ENCODE results near the gene TRIM44.
"Not testable (repeated sequence)": the region's sequence is repeated elsewhere in the genome, so short reads cannot be mapped to it uniquely, and the experiment has no call there.

Gene TRIM44

DNA sequence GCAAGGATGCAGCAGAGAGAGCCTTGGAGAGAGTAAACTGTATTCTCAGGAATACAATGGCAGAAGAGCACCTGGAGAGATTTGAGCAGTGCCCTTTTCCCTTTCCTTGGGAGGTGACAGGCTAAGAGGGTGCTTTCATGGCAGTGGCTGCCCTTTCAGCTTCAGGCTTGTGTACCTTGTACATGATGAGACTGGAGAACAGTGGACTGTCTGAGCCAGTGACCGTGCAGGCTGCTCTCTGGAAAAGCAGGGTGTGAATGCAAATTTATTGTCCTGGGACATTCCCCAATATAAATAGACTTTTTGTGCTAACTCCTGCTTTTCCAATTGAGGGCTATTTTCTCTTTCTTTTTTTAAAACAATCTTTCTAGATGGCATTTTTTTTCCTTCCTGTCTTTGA lies 99.3 kb downstream of the TRIM44 start:
- H3K4me1 ChIP-seq (ENCODE audit: insufficient read depth, insufficient read length), result no peaks in the 10 kb centered on the region
- H3K27me3 ChIP-seq (ENCODE audit: insufficient read depth, insufficient read length), result no peaks in the 10 kb centered on the region
- peaks cover 2% of the 10 kb centered on the region for H3K36me3 ChIP-seq (ENCODE audit: insufficient read depth, insufficient read length, low read length)
- no peak for DNase-seq (ENCODE audit: low read depth, low spot score)
- TF ChIP-seq SUZ12 (IDR thresholded peaks at IDR 0.05; ENCODE audit: extremely low read depth, insufficient read depth, insufficient read length), result no peak
- TF ChIP-seq ZNF274 (IDR thresholded peaks at IDR 0.05; ENCODE audit: low read depth, low read length), result no peak
- no peak for TF ChIP-seq YY1 (IDR thresholded peaks at IDR 0.05; ENCODE audit: insufficient read depth, insufficient read length)
- H3K9ac ChIP-seq (ENCODE audit: insufficient read length, low read depth), result no peak overlapping the region
- no peak overlapping the region for H3K4me3 ChIP-seq (ENCODE audit: insufficient read length, low read depth)
- no peaks in the 10 kb centered on the region for H3K9me3 ChIP-seq (ENCODE audit: insufficient read depth, low read length)

DNA sequence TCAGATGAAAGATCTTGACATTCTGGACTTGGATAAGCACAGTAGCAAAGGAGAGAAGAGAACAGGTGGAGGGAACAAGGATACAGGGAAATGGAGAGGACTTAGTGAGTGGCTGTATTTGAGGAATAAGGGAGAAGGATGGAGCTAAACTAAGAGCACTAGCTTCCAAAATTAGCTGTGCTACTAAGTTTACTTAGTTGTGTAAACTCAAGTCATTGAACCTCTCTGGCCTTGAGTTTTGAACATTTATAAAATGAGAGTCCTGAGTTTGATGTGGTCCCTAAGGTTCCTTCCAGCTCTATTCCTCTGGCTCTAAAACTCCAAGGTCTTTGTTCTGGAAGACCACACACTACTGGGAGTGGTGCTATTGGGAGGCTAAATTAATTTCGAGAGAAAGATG lies 100.7 kb downstream of the TRIM44 start:
- H3K9ac ChIP-seq (ENCODE audit: insufficient read length, low read depth), result no peak overlapping the region
- H3K9me3 ChIP-seq (ENCODE audit: insufficient read depth, low read length), result no peaks in the 10 kb centered on the region
- no peaks in the 10 kb centered on the region for H3K4me1 ChIP-seq (ENCODE audit: insufficient read depth, insufficient read length)
- peaks cover 2% of the 10 kb centered on the region for H3K36me3 ChIP-seq (ENCODE audit: insufficient read depth, insufficient read length, low read length)
- no peaks in the 10 kb centered on the region for H3K27me3 ChIP-seq (ENCODE audit: insufficient read depth, insufficient read length)
- no peak overlapping the region for H3K4me3 ChIP-seq (ENCODE audit: insufficient read length, low read depth)
- TF ChIP-seq SUZ12 (IDR thresholded peaks at IDR 0.05; ENCODE audit: extremely low read depth, insufficient read depth, insufficient read length), result no peak
- no peak for TF ChIP-seq ZNF274 (IDR thresholded peaks at IDR 0.05; ENCODE audit: low read depth, low read length)
- TF ChIP-seq YY1 (IDR thresholded peaks at IDR 0.05; ENCODE audit: insufficient read depth, insufficient read length), result no peak
- DNase-seq (ENCODE audit: low read depth, low spot score), result no peak

DNA sequence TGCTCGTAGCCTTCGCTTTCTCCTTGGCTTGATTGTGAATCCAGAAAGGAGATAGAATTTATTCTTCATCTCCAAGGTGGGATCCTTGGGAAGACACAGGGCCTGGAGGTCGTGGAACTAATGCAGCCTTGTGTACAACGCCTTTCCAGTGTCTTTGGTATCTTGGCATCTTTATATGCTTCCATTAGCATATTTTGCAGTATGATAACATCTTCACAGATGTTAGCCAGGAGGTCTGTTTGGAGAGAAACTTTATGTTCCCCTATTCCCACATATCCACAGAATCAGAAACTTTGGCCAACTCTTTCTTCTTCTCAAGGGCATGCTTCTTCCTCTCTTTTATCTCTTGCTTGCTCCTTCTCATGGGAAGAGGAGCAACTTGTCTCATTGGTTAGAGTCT lies 101.2 kb downstream of the TRIM44 start:
- DNase-seq (ENCODE audit: low read depth, low spot score), result no peak
- Histone ChIP-seq H3K9me3 (ENCODE audit: insufficient read depth, low read length) (no peaks in the 10 kb centered on the region), H3K27me3 (ENCODE audit: insufficient read depth, insufficient read length) (no peaks in the 10 kb centered on the region), H3K4me1 (ENCODE audit: insufficient read depth, insufficient read length) (no peaks in the 10 kb centered on the region), H3K9ac (ENCODE audit: insufficient read length, low read depth) (no peak overlapping the region), H3K36me3 (ENCODE audit: insufficient read depth, insufficient read length, low read length) (peaks cover 2% of the 10 kb centered on the region), H3K4me3 (ENCODE audit: insufficient read length, low read depth) (no peak overlapping the region)
- TF ChIP-seq SUZ12 (IDR thresholded peaks at IDR 0.05; ENCODE audit: extremely low read depth, insufficient read depth, insufficient read length) (no peak), ZNF274 (IDR thresholded peaks at IDR 0.05; ENCODE audit: low read depth, low read length) (no peak), YY1 (IDR thresholded peaks at IDR 0.05; ENCODE audit: insufficient read depth, insufficient read length) (no peak)

DNA sequence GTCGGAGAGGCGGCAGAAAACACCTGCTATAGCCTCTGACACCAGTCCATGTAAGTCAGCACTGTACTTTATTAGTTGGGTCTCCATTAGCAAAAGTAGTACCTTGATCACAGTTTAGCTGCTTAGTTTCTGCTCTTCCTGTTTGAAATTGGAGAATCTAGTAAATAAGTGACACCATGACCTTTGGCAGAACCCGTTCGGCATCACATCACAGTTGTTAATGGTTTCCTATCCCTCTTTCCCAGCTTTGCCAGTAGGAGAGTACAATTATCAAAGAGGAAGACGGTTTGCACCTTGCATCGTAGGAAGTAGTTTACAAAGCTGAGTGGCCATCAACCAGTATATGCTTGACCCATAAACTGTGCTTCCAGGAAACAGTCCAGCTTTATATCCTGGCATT lies 101.8 kb downstream of the TRIM44 start:
- H3K36me3 ChIP-seq (ENCODE audit: insufficient read depth, insufficient read length, low read length), result peaks cover 2% of the 10 kb centered on the region
- TF ChIP-seq ZNF274 (IDR thresholded peaks at IDR 0.05; ENCODE audit: low read depth, low read length) (no peak), SUZ12 (IDR thresholded peaks at IDR 0.05; ENCODE audit: extremely low read depth, insufficient read depth, insufficient read length) (no peak), YY1 (IDR thresholded peaks at IDR 0.05; ENCODE audit: insufficient read depth, insufficient read length) (no peak)
- no peak for DNase-seq (ENCODE audit: low read depth, low spot score)

DNA sequence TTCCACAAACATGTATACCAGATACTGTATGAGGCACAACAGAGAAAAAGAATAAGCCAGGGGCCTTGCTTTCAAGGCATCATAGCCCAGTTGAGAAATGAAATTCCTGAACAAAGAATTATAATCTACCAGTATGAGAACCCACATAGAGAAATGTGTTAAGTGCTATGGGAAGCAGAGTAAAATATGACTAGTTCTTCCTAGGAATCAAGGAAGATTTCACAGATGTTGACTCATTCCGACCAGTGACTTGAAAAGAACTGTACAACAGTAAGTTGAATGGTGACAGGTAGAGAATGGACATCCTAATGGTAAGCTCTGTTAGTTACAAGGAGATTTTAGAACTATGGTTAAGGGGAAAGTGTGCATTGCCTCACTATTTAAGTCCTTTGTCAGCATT lies 102.6 kb downstream of the TRIM44 start:
- DNase-seq (ENCODE audit: low read depth, low spot score), result no peak
- no peak for TF ChIP-seq ZNF274 (IDR thresholded peaks at IDR 0.05; ENCODE audit: low read depth, low read length)
- TF ChIP-seq SUZ12 (IDR thresholded peaks at IDR 0.05; ENCODE audit: extremely low read depth, insufficient read depth, insufficient read length), result no peak
- no peak for TF ChIP-seq YY1 (IDR thresholded peaks at IDR 0.05; ENCODE audit: insufficient read depth, insufficient read length)
- H3K9ac ChIP-seq (ENCODE audit: insufficient read length, low read depth), result no peak overlapping the region
- no peaks in the 10 kb centered on the region for H3K4me1 ChIP-seq (ENCODE audit: insufficient read depth, insufficient read length)
- H3K27me3 ChIP-seq (ENCODE audit: insufficient read depth, insufficient read length), result no peaks in the 10 kb centered on the region
- H3K4me3 ChIP-seq (ENCODE audit: insufficient read length, low read depth), result no peak overlapping the region
- H3K9me3 ChIP-seq (ENCODE audit: insufficient read depth, low read length), result peaks cover 4% of the 10 kb centered on the region; the same call in 1 of the 2 replicates
- peaks cover 2% of the 10 kb centered on the region for H3K36me3 ChIP-seq (ENCODE audit: insufficient read depth, insufficient read length, low read length)

More for the DNA sequence above, 101.8 kb downstream of the TRIM44 start:
- H3K4me3 ChIP-seq (ENCODE audit: insufficient read length, low read depth), result no peak overlapping the region
- no peak overlapping the region for H3K9ac ChIP-seq (ENCODE audit: insufficient read length, low read depth)
- H3K9me3 ChIP-seq (ENCODE audit: insufficient read depth, low read length), result no peaks in the 10 kb centered on the region
- H3K4me1 ChIP-seq (ENCODE audit: insufficient read depth, insufficient read length), result no peaks in the 10 kb centered on the region
- H3K27me3 ChIP-seq (ENCODE audit: insufficient read depth, insufficient read length), result no peaks in the 10 kb centered on the region

DNA sequence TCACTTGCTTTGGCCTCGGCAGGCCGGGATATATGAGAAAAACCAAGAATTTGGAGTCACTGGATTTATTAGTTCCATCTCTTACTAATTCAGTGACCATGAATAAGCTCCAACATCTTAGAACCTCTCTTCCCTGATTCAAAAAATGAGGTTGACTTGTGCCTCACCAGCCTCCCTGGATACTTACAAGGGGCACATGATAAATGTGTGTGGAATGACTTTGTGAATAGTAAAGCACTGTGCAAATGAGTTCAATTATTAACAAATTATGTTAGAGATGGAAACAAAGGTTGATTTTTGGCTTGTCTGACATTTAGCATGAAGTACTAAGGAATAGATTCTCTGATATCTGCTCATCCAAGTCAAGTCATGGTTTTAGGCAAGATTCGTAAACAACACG lies 104.1 kb downstream of the TRIM44 start:
- H3K4me3 ChIP-seq (ENCODE audit: insufficient read length, low read depth), result no peak overlapping the region
- no peak overlapping the region for H3K9ac ChIP-seq (ENCODE audit: insufficient read length, low read depth)
- H3K27me3 ChIP-seq (ENCODE audit: insufficient read depth, insufficient read length), result no peaks in the 10 kb centered on the region
- TF ChIP-seq YY1 (IDR thresholded peaks at IDR 0.05; ENCODE audit: insufficient read depth, insufficient read length), result no peak
- peaks cover 9% of the 10 kb centered on the region; the same call in 1 of the 2 replicates for H3K9me3 ChIP-seq (ENCODE audit: insufficient read depth, low read length)
- DNase-seq (ENCODE audit: low read depth, low spot score), result no peak
- H3K36me3 ChIP-seq (ENCODE audit: insufficient read depth, insufficient read length, low read length), result peaks cover 2% of the 10 kb centered on the region
- no peaks in the 10 kb centered on the region for H3K4me1 ChIP-seq (ENCODE audit: insufficient read depth, insufficient read length)

DNA sequence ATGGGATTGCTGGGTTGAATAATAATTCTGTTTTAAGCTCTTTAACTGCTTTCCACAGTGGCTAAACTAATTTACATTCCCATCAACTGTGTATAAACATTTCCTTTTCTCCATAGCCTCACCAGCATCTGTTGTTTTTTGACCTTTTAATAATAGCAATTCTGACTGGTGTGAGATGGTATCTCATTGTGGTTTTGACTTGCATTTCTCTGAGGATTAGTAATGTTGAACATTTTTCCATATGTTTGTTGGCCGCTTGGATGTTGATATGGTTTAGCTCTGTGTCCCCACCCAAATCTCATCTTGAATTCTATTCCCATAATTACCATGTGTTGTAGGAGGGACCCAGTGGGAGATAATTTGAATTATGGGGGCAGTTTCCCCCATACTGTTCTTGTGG lies 107.8 kb downstream of the TRIM44 start:
- H3K9ac ChIP-seq (ENCODE audit: insufficient read length, low read depth); DNase-seq (ENCODE audit: low read depth, low spot score); H3K36me3 ChIP-seq (ENCODE audit: insufficient read depth, insufficient read length, low read length); H3K4me1 ChIP-seq (ENCODE audit: insufficient read depth, insufficient read length); H3K27me3 ChIP-seq (ENCODE audit: insufficient read depth, insufficient read length); H3K4me3 ChIP-seq (ENCODE audit: insufficient read length, low read depth): not testable (repeated sequence)
- H3K9me3 ChIP-seq (ENCODE audit: insufficient read depth, low read length), result peaks cover 16% of the 10 kb centered on the region; the same call in 1 of the 2 replicates

DNA sequence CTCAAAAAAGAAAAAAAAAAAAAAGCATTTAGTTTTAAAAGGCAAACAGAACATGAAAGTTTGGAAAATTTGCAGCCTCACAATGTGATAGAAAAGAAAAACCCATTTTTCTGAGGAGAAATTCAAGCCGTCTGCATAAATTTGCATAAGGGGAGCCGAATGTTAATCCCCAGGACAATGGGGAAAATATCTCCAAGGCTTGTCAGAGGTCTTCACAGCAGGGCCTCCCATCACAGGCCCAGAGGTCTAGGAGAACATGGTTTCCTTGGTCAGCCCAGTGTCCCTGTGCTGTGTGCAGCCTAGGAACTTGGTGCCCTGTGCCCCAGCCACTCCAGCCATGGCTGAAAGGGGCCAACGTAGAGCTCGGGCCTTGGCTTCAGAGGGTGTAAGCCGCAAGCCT lies 109.1 kb downstream of the TRIM44 start:
- no peak for DNase-seq (ENCODE audit: low read depth, low spot score)

DNA sequence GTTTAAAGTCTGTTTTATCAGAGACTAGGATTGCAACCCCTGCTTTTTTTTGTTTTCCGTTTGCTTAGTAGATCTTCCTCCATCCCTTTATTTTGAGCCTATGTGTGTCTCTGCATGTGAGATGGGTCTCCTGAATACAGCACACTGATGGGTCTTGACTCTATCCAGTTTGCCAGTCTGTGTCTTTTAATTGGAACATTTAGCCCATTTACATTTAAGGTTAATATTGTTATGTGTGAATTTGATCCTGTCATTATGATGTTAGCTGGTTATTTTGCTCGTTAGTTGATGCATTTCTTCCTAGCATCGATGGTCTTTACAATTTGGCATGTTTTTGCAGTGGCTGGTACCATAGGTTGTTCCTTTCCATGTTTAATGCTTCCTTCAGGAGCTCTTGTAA lies 114.7 kb downstream of the TRIM44 start:
- H3K27me3 ChIP-seq (ENCODE audit: insufficient read depth, insufficient read length); H3K36me3 ChIP-seq (ENCODE audit: insufficient read depth, insufficient read length, low read length); DNase-seq (ENCODE audit: low read depth, low spot score); H3K9ac ChIP-seq (ENCODE audit: insufficient read length, low read depth); H3K4me1 ChIP-seq (ENCODE audit: insufficient read depth, insufficient read length); H3K9me3 ChIP-seq (ENCODE audit: insufficient read depth, low read length); H3K4me3 ChIP-seq (ENCODE audit: insufficient read length, low read depth): not testable (repeated sequence)

More for the DNA sequence above, 109.1 kb downstream of the TRIM44 start:
- TF ChIP-seq ZNF274 (IDR thresholded peaks at IDR 0.05; ENCODE audit: low read depth, low read length) (no peak), YY1 (IDR thresholded peaks at IDR 0.05; ENCODE audit: insufficient read depth, insufficient read length) (no peak), SUZ12 (IDR thresholded peaks at IDR 0.05; ENCODE audit: extremely low read depth, insufficient read depth, insufficient read length) (no peak)
- no peaks in the 10 kb centered on the region for H3K36me3 ChIP-seq (ENCODE audit: insufficient read depth, insufficient read length, low read length)
- H3K4me3 ChIP-seq (ENCODE audit: insufficient read length, low read depth), result no peak overlapping the region
- H3K9ac ChIP-seq (ENCODE audit: insufficient read length, low read depth), result no peak overlapping the region
- no peaks in the 10 kb centered on the region for H3K27me3 ChIP-seq (ENCODE audit: insufficient read depth, insufficient read length)
- peaks cover 16% of the 10 kb centered on the region; the same call in 1 of the 2 replicates for H3K9me3 ChIP-seq (ENCODE audit: insufficient read depth, low read length)
- no peaks in the 10 kb centered on the region for H3K4me1 ChIP-seq (ENCODE audit: insufficient read depth, insufficient read length)

DNA sequence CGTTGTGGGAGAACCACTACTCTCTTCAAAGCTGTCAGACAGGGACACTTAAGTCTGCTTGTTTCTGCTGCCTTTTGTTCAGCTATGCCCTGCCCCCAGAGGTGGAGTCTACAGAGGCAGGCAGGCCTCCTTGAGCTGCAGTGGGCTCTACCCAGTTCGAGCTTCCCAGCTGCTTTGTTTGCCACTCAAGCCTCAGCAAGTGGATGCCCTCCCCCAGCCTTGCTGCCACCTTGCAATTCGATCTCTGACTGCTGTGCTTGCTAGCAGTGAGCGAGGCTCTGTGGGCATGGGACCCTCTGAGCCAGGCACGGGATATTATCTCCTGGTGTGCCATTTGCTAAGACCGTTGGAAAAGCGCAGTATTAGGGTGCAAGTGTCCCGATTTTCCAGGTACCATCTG lies 116.4 kb downstream of the TRIM44 start:
- DNase-seq (ENCODE audit: low read depth, low spot score); H3K4me3 ChIP-seq (ENCODE audit: insufficient read length, low read depth); H3K36me3 ChIP-seq (ENCODE audit: insufficient read depth, insufficient read length, low read length): not testable (repeated sequence)

More for the DNA sequence above, 116.4 kb downstream of the TRIM44 start:
- H3K27me3 ChIP-seq (ENCODE audit: insufficient read depth, insufficient read length); H3K9me3 ChIP-seq (ENCODE audit: insufficient read depth, low read length); H3K9ac ChIP-seq (ENCODE audit: insufficient read length, low read depth); H3K4me1 ChIP-seq (ENCODE audit: insufficient read depth, insufficient read length): not testable (repeated sequence)

All from NT2/D1 (cell line).